Stimulated activated CD8-positive, alpha-beta memory T cell treated with anti-CD3 and anti-CD28 coated beads, Interleukin-7, amount 100 ng/mL, for 24 hours (primary cell): ENCODE measurements around the gene TROAP.

Experiments
- DNase-seq: peaks from one replicate; pipeline ENCODE4 v3.0.0-alpha.2; 2020; ENCODE audit warnings: low read depth

Gene TROAP

DNA sequence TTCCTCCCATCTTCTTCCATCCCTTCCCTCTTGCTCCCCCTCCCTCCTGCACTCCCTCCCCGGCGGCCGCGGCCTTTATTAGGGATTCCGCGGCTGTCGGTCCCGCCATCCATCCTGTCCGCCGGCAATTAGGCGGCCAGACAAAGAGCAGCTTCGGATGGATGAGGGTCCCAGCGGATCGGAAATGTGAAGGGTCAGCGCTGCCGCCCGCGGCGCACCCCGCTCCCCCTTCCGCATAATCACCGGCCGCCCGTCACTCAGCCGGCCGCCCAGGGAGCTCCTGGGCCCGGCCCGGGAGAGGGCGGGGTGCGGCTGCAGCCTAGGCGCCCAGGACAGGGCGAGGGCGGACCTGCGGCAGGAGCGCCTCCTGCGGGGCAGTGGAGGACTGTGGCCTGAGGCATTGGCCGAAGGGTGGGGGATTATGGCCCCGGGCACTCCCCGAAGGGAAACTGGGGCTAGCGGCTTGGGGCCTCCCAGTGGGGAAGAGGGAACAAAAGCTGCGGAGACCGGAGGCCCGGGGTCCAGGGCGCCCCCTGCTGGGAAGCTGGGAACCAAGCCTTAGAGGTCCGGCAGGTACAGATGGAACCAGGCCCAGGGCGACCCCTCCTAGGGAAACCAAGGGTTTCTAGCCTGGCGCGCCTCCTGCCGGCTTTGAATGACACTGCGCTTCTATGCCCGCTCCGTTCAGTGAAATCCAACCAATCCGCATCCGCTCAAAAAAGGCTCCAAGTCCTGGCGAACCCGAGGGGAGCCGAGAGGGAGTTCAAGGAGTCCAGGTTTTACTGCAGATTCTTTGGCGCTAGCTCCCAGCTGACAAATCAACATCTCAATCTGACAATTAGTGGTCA is 19.2 kb downstream of the TROAP start:
- DNase-seq: peak; percentile 55

DNA sequence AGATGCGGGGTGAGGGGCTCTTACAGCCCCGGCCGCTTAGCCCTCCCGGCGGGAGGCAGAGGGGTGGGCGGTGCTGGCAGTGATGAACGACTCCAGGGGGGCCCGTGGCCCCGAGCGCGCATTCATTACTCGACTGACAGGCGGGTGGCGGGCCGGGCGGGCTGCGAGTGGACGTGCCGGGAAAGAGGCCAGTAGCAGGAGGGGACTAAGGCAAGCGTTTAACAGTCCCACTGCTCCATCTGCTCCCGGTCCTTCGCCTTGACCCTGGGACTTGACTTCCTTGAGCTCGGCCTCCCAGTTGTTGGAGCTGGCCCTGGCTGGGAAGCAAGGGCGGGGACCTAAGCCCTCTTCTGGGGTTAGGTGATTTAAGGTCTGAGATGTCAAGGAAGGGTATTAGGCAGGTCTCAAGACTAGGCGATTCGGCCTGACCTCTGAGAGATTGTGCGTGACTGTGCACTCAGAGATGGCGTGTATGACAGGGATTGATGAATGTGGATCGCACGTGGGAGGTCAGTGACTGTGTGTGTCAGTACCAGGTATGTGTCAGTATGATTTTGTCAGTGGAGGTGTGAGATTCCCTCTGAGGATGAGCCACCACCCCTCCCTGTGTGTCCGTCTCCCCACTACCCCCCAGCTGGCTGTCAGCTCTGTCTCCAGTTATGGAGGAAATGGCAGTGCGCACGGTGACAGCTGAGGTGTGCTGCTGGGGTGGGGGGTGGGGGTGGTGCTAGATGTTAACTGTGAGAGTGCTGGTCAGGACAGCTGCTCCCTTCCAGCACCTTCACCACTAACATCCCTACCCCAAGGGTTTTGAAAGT is 20.1 kb downstream of the TROAP start:
- DNase-seq: no peak

DNA sequence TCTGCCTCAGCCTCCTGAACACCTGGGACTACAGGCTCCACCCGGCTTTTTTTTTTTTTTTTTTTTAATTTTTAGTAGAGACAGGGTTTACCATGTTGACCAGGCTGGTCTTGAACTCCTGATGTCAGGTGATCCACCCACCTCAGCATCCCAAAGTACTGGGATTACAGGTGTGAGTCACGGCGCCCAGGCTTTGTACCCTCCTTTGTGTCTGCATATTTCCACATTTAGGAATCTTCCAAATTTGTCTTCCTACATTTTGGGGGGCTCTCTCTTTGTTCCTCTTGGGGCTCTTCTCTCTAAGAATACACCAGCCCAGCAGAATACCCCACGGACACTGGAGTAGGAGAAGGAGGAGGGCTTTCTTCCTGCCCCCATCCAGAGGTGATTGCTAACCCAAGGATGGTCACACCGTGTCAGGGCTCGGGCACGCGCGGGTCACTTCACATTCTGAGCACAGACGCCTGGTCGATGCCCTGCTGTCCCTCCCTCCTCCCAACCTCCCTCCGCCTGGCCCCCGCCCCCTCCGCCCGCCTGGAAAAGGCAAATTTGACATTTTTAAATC is 21.5 kb downstream of the TROAP start:
- DNase-seq: no peak

DNA sequence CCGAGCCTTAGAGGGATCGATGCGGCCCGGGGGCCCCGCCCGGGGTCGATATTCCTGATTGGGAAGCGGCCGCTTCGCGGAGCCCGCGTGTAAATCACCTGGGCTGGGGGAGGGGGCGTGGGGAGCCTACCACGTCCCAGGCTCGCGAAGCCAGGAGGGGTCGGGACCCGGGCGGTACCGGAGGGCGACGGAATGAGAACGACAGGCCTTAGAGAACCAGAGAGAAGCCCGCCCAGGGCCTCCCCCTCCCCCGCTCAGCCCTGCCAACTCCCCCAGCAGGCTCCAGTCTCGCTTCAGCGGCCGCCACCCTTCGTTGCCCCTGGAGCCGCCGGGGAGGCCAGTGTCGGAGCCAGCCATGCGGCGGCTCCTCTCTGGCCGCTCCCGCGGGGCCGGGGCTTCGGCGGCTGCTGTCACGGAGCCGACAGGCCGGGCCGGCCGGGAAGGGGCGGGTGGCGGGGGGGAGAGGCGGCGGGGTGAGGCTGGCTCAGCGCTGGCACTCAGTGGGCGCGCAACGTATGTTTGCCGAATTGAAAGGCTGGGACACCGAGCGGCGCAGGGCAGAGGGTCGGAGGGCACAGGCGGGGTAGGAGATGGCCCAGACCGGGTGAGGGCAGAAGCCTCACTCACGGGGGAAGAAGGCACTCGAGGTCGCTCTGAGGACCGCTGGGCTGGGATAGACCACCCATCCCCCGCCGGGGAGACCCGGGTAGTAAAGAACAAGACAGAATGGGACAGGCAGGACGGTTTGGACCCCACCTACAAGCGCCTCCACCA is 22.2 kb downstream of the TROAP start:
- DNase-seq: no peak

DNA sequence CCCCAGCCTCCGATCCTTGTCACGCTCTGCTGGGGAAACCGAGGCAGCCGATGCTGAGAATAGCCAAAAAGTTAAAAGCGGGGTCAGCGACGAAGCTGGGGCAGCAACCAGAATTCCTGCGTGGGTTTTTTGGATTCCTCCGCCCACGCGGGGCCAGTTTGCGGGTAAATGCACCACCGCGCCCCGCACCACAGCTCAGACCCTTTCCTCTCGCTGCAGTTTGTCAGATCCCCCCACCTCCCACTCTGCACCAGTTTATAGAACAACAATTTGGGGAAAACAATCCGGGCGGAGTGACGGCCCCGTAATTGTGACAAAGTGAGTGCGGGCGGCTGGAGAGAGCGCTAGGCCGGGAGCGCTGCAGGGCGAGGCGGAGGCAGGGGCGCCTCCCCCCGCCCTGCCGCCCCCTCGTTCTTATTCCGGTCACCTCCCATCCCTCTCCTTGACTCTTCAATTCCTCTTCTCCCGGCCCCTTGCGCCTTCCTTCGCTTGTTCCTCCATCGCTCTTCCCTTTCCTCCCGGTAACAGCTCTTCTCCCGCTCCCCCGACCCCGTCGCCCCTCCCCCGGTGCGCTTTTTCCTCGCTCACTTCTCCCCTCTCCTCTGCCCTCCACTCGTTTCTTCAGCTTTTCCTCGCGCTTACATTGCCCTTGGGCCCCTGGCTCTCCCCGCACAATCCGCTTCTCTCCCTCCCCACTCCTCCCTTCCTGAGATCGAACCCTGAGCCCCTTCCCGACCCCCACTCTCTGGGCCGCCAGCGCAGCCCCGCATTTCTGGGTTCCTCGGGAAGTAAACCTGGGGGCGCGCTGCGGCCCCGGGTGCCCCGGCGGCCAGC is 23.0 kb downstream of the TROAP start:
- DNase-seq: no peak

DNA sequence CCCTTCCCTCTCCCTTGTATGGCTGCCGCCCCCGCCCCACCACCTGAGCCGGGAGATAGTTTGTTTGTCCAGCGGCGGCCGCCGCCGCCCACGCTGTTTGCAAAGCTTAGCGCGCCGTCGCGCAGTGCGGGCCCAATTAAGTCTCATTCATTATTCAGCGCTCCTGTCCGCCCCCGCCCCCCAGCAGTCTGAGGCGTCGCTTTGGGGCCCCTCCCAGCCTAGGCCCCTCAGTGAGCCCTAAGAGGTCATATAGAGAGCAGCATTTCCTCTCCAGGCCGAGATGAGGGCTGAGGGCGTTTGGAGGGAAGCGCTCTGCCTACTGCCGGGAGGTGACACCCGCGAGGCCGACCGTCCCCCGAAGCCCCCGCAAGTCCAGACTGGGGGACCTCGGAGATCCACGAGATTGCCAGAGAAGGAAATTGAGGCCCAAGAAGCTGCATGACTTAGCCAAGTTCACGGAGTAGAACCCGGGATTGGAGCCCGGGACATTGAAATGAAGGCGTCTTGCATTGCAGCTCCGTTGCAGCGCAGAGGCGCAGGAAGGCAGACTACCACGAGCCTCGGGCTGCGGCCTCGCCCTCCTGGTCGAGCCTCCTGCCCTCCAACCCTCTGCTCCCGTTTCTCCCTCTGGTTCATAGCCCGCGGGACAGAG is 23.7 kb downstream of the TROAP start, which contains the start of gene DNAJC22:
Gene DNAJC22, plus strand, starts transcription at position 230 of the 652 bp plus-strand sequence. CDS start 1,985 bp downstream, outside the sequence.
- DNase-seq: no peak

DNA sequence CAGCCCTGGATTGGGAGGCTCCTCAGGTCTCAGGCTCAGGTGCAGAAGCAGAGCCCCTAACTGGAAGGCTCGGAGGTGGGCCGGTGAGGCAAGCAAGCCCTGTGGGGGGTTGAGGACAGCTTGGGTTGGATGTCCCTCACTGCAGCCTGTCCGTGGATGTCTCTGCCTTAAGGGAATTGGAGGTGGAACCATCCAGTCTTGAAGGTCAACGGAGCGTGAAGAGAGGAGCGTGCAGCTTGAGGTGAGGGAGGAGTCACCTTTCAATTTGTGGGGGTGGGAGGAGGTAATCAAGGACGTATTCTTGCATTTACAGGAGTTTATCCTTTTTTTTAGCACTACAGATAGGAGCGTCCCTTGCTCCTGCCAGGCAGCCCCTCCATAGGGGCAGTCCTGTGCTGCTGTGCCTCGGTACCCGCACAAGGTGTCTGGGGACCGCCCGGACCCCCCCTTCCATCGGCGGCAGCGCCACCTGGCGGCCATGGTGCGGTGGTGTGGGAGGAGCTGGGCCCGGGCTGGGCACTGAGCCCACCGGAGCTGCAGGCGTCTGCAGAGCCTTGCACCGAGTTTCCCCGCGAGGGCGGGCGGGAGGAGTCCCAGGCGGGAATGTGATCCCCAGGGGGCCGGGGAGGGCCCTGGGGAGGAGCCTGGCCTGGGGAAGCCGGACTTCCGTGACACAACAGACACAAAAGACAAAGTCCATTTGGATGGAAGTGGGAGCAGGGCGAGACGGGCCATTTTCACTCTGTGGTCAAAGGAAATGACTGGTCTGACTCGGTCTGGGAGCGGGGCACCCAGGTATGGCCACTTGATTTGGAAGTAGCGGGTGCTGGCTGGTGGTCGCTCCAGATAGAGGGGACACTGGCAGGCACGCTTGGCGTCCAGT is 24.5 kb downstream of the TROAP start:
- peak; percentile 59 for DNase-seq

DNA sequence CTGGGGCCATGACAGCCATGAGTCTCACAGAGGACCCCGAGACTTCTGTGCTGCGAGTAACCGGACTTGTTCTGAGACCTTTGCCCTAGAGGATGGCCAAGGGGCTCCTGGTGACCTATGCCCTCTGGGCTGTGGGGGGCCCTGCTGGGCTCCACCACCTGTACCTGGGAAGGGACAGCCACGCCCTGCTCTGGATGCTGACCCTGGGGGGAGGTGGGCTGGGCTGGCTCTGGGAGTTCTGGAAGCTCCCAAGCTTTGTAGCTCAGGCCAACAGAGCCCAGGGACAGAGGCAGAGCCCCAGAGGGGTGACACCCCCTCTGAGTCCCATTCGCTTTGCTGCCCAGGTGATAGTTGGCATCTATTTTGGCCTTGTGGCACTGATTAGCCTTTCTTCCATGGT is 25.7 kb downstream of the TROAP start:
- DNase-seq: no peak

DNA sequence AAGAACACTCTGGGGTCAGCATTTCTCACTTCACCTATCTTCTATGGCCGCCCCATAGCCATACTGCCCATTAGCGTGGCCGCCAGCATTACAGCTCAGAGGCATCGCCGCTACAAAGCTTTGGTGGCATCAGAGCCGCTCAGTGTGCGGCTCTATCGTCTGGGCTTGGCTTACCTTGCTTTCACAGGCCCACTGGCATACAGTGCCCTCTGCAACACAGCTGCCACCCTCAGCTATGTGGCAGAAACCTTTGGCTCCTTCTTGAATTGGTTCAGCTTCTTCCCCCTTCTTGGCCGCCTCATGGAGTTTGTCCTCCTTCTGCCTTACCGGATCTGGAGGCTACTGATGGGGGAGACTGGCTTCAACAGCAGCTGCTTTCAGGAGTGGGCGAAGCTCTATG is 26.2 kb downstream of the TROAP start:
- DNase-seq: no peak

DNA sequence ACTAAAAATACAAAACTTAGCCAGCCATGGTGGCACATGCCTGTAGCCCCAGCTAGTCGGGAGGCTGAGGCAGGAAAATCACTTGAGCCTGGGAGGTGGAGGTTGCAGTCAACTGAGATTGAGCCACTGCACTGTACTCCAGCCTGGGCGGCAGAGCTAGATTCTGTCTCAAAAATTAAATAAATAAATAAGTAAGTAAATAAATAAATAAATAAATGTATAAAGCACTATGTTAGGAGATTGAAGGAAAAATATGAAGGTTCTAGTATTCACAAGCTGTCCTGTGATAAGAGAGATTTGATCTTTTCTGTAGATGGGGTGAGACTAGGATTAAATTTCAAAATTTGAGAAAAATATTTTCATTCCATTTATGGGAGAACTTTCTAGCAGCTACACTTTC is 29.3 kb downstream of the TROAP start:
- no peak for DNase-seq

DNA sequence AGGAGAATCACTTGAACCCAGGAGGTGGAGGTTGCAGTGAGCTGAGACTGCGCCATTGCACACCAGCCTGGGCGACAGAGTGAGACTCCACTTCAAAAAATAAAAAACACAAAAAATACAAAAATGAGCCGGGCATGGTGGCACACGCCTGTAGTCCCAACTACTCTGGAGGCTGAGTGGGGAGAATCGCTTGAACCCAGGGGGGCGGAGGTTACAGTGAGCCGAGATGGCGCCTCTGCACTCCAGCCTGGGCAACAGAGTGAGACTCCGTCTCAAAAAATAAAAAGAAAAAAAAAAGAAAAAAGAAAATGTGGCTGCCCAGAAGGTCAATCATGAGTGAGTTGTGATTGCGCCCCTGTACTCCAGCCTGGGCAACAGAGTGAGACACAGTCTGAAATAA is 32.9 kb downstream of the TROAP start:
- DNase-seq: no peak

DNA sequence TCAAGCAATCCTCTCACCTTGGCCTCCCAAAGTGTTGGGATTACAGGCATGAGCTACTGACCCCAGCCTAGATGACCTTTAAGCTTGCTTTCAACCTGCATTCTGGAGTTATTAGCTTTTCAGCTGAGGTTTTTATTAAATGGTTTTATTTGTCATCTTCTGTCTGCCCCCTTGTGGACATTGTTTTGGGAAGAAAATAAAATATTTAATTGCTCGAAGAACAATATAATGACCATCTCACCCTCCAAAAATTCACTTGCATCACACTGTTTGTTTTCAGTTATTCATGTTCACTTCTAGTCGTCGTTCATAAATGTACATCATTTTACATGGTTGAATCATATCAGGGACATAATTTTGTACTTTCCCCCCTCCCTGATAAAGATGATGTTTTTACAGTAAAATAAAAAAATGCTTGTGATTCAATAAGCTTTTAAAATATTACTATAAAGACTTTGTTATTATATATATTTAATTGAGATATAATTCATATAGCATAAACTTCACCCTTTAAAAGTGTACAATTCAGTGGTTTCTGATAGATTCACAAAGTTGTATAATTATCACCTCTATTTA is 34.1 kb downstream of the TROAP start:
- no peak for DNase-seq

DNA sequence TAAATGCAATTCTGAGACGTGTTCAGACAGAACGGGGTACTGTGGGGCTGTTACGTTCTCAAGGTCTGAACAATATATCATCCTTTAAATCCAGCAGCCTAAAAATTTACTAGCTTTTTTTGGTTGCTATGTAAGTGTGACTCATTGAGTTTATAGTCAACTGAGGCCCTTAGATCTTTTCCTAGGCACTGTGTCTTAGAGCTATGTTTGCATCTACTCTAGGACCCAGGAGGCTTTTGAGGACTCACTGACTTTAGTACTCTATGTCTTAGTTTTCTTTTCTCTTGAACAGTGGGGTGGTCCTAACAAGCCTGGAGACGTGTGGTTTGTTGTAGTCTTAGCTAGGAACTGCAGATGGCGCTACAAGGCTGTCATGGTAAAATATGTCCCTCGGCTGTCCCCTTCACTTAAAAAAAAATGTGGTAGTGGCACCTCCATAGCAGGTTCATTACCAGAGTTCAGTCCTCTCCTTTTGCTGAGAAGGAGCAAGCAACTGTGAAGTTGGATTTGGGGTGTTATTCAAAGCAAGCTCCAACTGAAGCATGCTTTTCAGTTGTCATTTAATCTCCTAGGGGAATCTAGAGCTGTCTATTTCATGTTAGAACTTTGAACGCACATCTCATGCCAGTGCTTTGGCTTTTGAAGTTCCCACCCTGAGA is 35.6 kb downstream of the TROAP start:
- no peak for DNase-seq

DNA sequence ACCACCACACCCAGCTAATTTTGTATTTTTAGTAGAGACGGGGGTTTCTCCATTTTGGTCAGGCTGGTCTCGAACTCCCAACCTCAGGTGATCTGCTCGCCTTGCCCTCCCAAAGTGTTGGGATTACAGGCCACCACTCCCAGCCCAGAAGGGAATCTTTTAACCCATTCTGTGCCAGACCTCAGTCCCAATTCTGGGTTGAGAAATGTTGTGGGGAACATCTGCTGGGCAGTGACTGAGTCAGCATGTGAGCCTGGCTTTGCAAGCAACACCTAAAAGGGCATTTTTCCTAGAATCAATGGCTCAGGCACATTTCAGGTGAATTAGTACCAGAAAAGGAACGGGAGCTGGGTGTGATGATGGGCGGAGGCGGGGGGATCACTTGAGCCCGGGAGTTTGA is 36.6 kb downstream of the TROAP start:
- DNase-seq: no peak

DNA sequence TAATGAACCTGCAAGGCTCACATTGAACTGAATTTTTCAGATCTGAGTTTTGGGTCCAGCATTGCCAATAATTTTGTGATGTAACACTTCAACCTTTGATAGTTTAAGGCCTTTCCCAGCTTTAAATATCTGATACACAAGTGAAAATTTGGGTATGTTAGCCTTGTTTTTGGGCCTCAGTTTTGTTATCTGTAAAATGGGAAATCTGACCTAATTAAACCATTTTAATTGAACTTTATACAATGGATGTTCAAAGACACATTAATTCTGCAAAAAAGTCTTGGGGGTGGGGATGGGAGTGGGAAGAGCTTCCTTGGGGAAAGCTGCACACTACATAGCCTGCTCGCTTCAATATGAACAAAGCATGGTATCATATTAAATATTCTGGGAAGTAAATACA is 39.0 kb downstream of the TROAP start:
- DNase-seq: no peak

DNA sequence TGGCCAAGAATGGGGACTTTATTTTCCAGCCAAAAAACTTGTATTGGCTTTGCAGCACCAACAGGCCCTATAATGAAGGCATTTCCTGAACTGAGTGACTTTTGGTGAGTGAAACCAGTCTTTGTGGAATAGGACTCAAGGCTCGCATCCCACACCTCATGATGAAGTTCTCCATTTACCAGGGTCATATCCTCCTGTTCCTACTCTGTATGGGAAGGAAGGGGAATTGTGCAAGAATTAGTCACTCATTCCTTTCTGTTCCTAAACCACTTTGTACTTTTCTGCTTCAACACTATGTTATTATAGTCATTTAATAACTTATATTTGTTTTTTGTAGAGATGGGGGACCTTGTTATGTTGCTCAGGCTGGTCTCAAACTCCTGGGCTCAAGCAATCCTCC is 41.9 kb downstream of the TROAP start:
- no peak for DNase-seq

DNA sequence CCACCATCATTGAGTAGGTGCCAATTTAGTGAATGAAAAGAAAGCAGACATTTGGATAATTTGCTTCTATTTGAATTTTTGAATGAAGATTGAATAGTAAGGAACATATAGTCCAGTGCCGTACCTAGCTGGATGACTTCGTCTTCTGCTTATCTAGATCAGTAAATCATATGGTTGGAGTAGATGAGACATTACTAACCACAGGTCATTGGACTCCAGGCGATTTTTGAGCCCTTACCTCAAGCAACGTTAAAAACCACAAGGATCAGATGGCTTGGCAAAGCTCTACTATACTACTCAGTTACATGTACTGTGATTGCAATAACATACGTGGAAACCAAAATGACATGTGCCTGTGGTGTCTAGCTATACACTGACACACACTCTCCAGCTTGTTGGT is 42.5 kb downstream of the TROAP start:
- no peak for DNase-seq

DNA sequence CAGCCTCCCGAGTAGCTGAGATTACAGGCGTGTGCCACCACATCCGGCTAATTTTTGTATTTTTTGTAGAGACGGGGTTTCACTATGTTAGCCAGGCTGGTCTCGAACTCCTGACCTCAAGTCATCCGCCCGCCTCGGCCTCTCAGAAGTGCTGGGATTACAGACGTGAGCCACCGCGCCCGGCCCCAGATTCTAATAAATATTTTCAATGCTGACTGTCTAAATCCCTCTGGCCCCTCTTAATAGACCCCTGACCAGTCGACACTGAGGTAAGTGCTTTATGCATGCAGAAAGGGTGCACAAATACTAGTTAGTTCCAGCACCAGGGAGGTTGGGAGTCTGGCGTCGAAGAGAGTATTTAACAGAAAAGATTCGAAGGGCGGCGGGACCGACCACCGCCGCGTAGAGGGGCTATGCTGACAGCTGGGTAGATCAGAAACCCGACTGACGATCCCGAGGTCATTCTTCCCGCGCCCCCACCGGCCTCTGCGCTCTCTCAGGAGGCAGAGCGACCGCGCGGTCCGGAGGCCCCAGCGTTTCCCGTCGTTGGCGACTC is 43.1 kb downstream of the TROAP start:
- no peak for DNase-seq
